GM21423 (cell line): ENCODE data around the gene RPTOR.
"Not testable (repeated sequence)": the region's sequence is repeated elsewhere in the genome, so short reads cannot be mapped to it uniquely, and the experiment has no call there.

Experiments
- ATAC-seq: cut with Tn5 transposase; IDR thresholded peaks from one replicate; pipeline ENCODE4 v1.9.1; 2021; ENCODE audit warnings: mild to moderate bottlenecking, moderate library complexity; ENCODE audit not compliant: unreplicated experiment

Gene RPTOR

GRCh38 chr17:80811181-80812105 lies 266.8 kb downstream of the RPTOR start:
- no peak for ATAC-seq

GRCh38 chr17:80812362-80813088 lies 267.9 kb downstream of the RPTOR start:
- ATAC-seq, result no peak

GRCh38 chr17:80813318-80813717 lies 268.7 kb downstream of the RPTOR start:
- no peak for ATAC-seq

- ATAC-seq, result no peak
These were observed 269.9 kb downstream of the RPTOR start for GRCh38 chr17:80814491-80814890.

- no peak for ATAC-seq
These were observed 270.6 kb downstream of the RPTOR start for GRCh38 chr17:80815151-80815681.

- not testable (repeated sequence) for ATAC-seq
These were observed 271.1 kb downstream of the RPTOR start for GRCh38 chr17:80815718-80816117.

GRCh38 chr17:80816241-80817103 lies 271.8 kb downstream of the RPTOR start:
- no peak for ATAC-seq

- no peak for ATAC-seq
These were observed 272.7 kb downstream of the RPTOR start for GRCh38 chr17:80817321-80817845.

- ATAC-seq, result no peak
These were observed 273.2 kb downstream of the RPTOR start for GRCh38 chr17:80817861-80818260.

GRCh38 chr17:80818871-80819270 lies 274.2 kb downstream of the RPTOR start:
- ATAC-seq, result no peak

- ATAC-seq, result no peak
These were observed 275.0 kb downstream of the RPTOR start for GRCh38 chr17:80819422-80820164.

GRCh38 chr17:80820331-80820730 lies 275.7 kb downstream of the RPTOR start:
- ATAC-seq, result no peak

- ATAC-seq, result no peak
These were observed 276.9 kb downstream of the RPTOR start for GRCh38 chr17:80821546-80821945.

- no peak for ATAC-seq
These were observed 277.5 kb downstream of the RPTOR start for GRCh38 chr17:80822021-80822699.

- ATAC-seq, result no peak
These were observed 278.2 kb downstream of the RPTOR start for GRCh38 chr17:80822700-80823410.

GRCh38 chr17:80824549-80825470 lies 280.2 kb downstream of the RPTOR start:
- ATAC-seq, result no peak

- no peak for ATAC-seq
These were observed 281.1 kb downstream of the RPTOR start for GRCh38 chr17:80825471-80826345.
